SK-N-SH (cell line): ENCODE data around the gene MTCP1. TPM values are rescaled to one million over a fixed set of nuclear protein-coding genes. Genes with fewer than 3 reads are reported as not detected.
A peak's percentile ranks its signal among the peaks of the same experiment; 100 is the strongest.

Experiments
- CTCF ChIA-PET: fragments of 300-600, 350-600 bp; formaldehyde crosslinking; extraction: SDS; loops from one replicate; lab custom pipeline; 2021; lab: Yijun Ruan, JAX
- POLR2A ChIA-PET: fragments of 350-600 bp; sonication (Branson Sonifier 250); formaldehyde crosslinking; extraction: SDS; loops from one replicate; lab custom pipeline; 2020; ENCODE audit warnings: antibody characterized with exemption, inconsistent platforms; lab: Yijun Ruan, JAX
- DNase-seq: peaks from one replicate; pipeline ENCODE4 v3.0.0; 2012
- H2AFZ ChIP-seq: fragments of 200-600 bp; sonication (generic); 2 replicates; pipeline ENCODE4 v1.8.1; 2016; ENCODE audit warnings: antibody characterized with exemption, mild to moderate bottlenecking, low read depth
- H3F3A ChIP-seq: fragments of 200-600 bp; sonication (generic); replicated peaks from 2 replicates; pipeline ENCODE3; 2016; ENCODE audit warnings: antibody characterized with exemption, mild to moderate bottlenecking; ENCODE audit not compliant: insufficient read depth
- H3K27ac ChIP-seq, 2 experiments: fragments of 200-500 bp in 1 of 2; fragments of 200-600 bp in 1 of 2; sonication (Bioruptor generic) in 1 of 2; sonication (generic), shearing (Covaris generic) in 1 of 2; 2 replicates each; pipeline versions ENCODE4 v1.5.1 to v1.6.1; 2014 to 2016; ENCODE audit warnings: low read depth in 2 of 2, inconsistent platforms in 1 of 2, low read length in 1 of 2, mild to moderate bottlenecking in 1 of 2, mixed read lengths in 1 of 2
- H3K27me3 ChIP-seq: fragments of 200-600 bp; sonication (generic), shearing (Covaris generic); 2 replicates; pipeline ENCODE4 v1.6.1; 2016; ENCODE audit warnings: mixed run types; ENCODE audit not compliant: insufficient read depth
- H3K36me3 ChIP-seq, 2 experiments: fragments of 200-500 bp in 1 of 2; fragments of 200-600 bp in 1 of 2; sonication (Bioruptor generic) in 1 of 2; sonication (generic) in 1 of 2; replicated peaks in 1 of 2; 2 replicates each; pipeline versions ENCODE3 to v1.5.1; 2014 to 2016; ENCODE audit warnings: low read length in 1 of 2, mild to moderate bottlenecking in 1 of 2; ENCODE audit not compliant: insufficient read depth in 2 of 2, control insufficient read depth in 1 of 2
- H3K4me1 ChIP-seq, 2 experiments: fragments of 200-500 bp in 1 of 2; fragments of 200-600 bp in 1 of 2; sonication (Bioruptor generic) in 1 of 2; sonication (generic), shearing (Covaris generic) in 1 of 2; 2 replicates each; pipeline versions ENCODE4 v1.5.1 to v1.6.1; 2014 to 2016; ENCODE audit warnings: low read depth in 1 of 2, low read length in 1 of 2, mixed run types in 1 of 2; ENCODE audit not compliant: insufficient read depth in 2 of 2, control insufficient read depth in 1 of 2
- H3K4me2 ChIP-seq: fragments of 200-600 bp; sonication (generic), shearing (Covaris generic); 2 replicates; pipeline ENCODE4 v1.6.1; 2017; ENCODE audit warnings: mixed run types
- H3K4me3 ChIP-seq, 2 experiments: fragments of 200-500 bp in 1 of 2; fragments of 200-600 bp in 1 of 2; sonication (Bioruptor generic) in 1 of 2; sonication (generic), shearing (Covaris generic) in 1 of 2; 2 replicates each; pipeline versions ENCODE4 v1.5.1 to v1.8.1; 2014 to 2016; ENCODE audit warnings: low read depth in 2 of 2, inconsistent platforms in 1 of 2, low read length in 1 of 2, mild to moderate bottlenecking in 1 of 2, mixed read lengths in 1 of 2, moderate library complexity in 1 of 2
- H3K79me2 ChIP-seq: fragments of 200-600 bp; sonication (generic); 2 replicates; pipeline ENCODE4 v1.8.1; 2017; ENCODE audit warnings: mild to moderate bottlenecking; ENCODE audit not compliant: insufficient read depth
- H3K9ac ChIP-seq: fragments of 200-600 bp; sonication (generic); 2 replicates; pipeline ENCODE4 v1.6.1; 2017; ENCODE audit warnings: mixed run types
- H3K9me2 ChIP-seq: fragments of 200-600 bp; sonication (generic); 2 replicates; pipeline ENCODE4 v1.6.1; 2017; ENCODE audit warnings: mixed run types
- H3K9me3 ChIP-seq: fragments of 200-600 bp; sonication (generic); 2 replicates; pipeline ENCODE4 v1.6.1; 2017; ENCODE audit warnings: mixed run types, mild to moderate bottlenecking, moderate library complexity
- H4K20me1 ChIP-seq: fragments of 200-600 bp; sonication (generic); 2 replicates; pipeline ENCODE4 v1.6.1; 2017; ENCODE audit warnings: mild to moderate bottlenecking, mixed run types; ENCODE audit not compliant: insufficient read depth
- ELF1 ChIP-seq: IDR thresholded peaks from 2 replicates; pipeline ENCODE4 v1.4.0; 2012
- EP300 ChIP-seq, 2 experiments: IDR thresholded peaks; 2 replicates each; pipeline versions ENCODE4 v1.4.0 to v1.6.1; 2012; ENCODE audit warnings: borderline replicate concordance in 1 of 2, low read depth in 1 of 2, low read length in 1 of 2
- FOSL2 ChIP-seq: IDR thresholded peaks from 2 replicates; pipeline ENCODE4 v1.4.0; 2012; ENCODE audit warnings: low read depth, mild to moderate bottlenecking, moderate library complexity, borderline replicate concordance
- JUND ChIP-seq: IDR thresholded peaks from 2 replicates; pipeline ENCODE4 v1.4.0; 2012
- MXI1 ChIP-seq: IDR thresholded peaks from 2 replicates; pipeline ENCODE4 v1.6.1; 2012; ENCODE audit warnings: mild to moderate bottlenecking, low read depth, low read length, improper control_type of control experiment
- NRF1 ChIP-seq: IDR thresholded peaks from 2 replicates; pipeline ENCODE4 v1.6.1; 2012; ENCODE audit warnings: low read depth, mild to moderate bottlenecking, low read length
- POLR2AphosphoS5 ChIP-seq: IDR thresholded peaks from 2 replicates; pipeline ENCODE4 v1.6.1; 2012; ENCODE audit warnings: low read depth, low read length
- RAD21 ChIP-seq: IDR thresholded peaks from 2 replicates; pipeline ENCODE4 v1.6.1; 2012; ENCODE audit warnings: mild to moderate bottlenecking, low read length
- RFX5 ChIP-seq: IDR thresholded peaks from 2 replicates; pipeline ENCODE4 v1.6.1; 2012; ENCODE audit warnings: mild to moderate bottlenecking, improper control_type of control experiment, low read length
- RXRA ChIP-seq: IDR thresholded peaks from 2 replicates; pipeline ENCODE4 v1.4.0; 2012; ENCODE audit warnings: low read depth, mild to moderate bottlenecking, borderline replicate concordance
- SMC3 ChIP-seq: IDR thresholded peaks from 2 replicates; pipeline ENCODE4 v1.6.1; 2012; ENCODE audit warnings: low read depth, low read length, improper control_type of control experiment
- TAF1 ChIP-seq: IDR thresholded peaks from 2 replicates; pipeline ENCODE4 v1.6.1; 2012; ENCODE audit warnings: low read depth, mild to moderate bottlenecking, low read length, moderate library complexity, borderline replicate concordance
- YY1 ChIP-seq: IDR thresholded peaks from 2 replicates; pipeline ENCODE4 v1.4.0; 2012; ENCODE audit warnings: low read depth, mild to moderate bottlenecking
- WGBS: methylation state at CpG from one replicate; pipeline ENCODE4 v1.1.6; 2017; ENCODE audit warnings: low lambda C conversion rate; 5-methylcytosine and 5-hydroxymethylcytosine counted together
- polyA plus RNA-seq, 3 experiments: library from polyadenylated mRNA; depleted of rRNA; stranded (reverse); fragments of >200 nt; gene quantifications; 2 replicates each; pipeline ENCODE4 v1.2.3, GENCODE V29; 2012
- TF ChIP-seq, protein P1 (sequence below): fragments of 200-600 bp; sonication (generic); IDR thresholded peaks from 2 replicates; pipeline ENCODE4 v1.6.1; 2017; ENCODE audit warnings: antibody characterized with exemption, mild to moderate bottlenecking, moderate library complexity
- TF ChIP-seq, protein P2 (sequence below): IDR thresholded peaks from 2 replicates; pipeline ENCODE4 v1.4.0; 2012; ENCODE audit warnings: low read depth
- TF ChIP-seq, protein P3 (sequence below): IDR thresholded peaks from 2 replicates; pipeline ENCODE4 v1.4.0; 2012; ENCODE audit warnings: low read depth, borderline replicate concordance
- TF ChIP-seq, protein P4 (sequence below): fragments of 150-350 bp; IDR thresholded peaks from 2 replicates; pipeline ENCODE4 v1.6.1; 2016; ENCODE audit warnings: mild to moderate bottlenecking, low read depth, low read length

Gene MTCP1, protein sequence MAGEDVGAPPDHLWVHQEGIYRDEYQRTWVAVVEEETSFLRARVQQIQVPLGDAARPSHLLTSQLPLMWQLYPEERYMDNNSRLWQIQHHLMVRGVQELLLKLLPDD
- 3.7 and 4.9 TPM in 2 replicates for polyA plus RNA-seq (2012; rRNA removed)
- polyA plus RNA-seq (2012; cell fraction: cytosol; rRNA removed), result 3.6 and 11.9 TPM in 2 replicates
- polyA plus RNA-seq (2012; cell fraction: nucleus; rRNA removed), result 8.2 and 16.0 TPM in 2 replicates

DNA sequence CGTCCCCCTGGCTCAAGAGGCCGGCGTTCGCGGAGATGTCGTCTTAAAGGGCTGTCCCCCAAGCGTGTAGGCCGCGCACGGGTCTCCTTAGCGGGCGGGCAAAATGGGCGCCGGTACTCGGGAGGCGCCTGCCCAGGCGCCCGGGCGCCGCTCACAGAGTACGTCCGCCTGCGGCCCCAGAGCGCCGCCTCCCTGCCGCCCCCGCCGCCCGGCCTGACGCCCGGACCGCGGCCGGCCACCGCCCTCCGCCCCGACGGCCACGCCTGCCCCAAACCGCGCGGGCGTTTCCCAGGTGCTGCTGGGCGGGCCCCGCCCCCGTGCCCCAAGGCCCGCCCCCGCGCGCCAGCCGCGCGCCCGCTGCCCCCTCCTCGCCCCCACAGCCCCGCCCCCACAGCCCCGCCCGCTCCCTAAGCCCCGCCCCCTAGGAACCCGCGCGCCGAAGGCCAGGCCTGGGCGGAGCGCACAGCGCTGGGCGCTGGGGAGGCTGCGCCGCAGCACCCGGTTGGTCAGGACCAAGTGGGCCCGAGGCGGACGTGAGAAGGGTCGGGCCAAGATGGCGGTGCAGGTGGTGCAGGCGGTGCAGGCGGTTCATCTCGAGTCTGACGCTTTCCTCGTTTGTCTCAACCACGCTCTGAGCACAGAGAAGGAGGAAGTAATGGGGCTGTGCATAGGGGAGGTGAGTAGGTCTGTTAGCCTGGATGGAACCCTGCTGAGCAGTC, at the start of gene MTCP1, which contains the start of the genes BRCC3 and CMC4:
Gene MTCP1, minus strand, starts transcription at position 162 of the 719 bp plus-strand sequence. CDS start 5,126 bp downstream, outside the sequence.
Gene BRCC3, plus strand, starts transcription at position 534 of the 719 bp plus-strand sequence. Its CDS starts 20 bp downstream, at position 554.
Gene CMC4, minus strand, starts transcription at position 162 of the 719 bp plus-strand sequence. CDS start 7,113 bp downstream, outside the sequence.
- CTCF ChIA-PET, result interaction anchor here (6.9 kb wide), 1 partner anchor 14 kb away, joined by 35 read pairs; no protein-coding TSS in a partner anchor
- peaks cover 43% of the 10 kb centered on the region for H3K79me2 ChIP-seq
- TF ChIP-seq EP300 (IDR thresholded peaks at IDR 0.05; ENCODE audit: borderline replicate concordance in 1 of 2, low read depth in 1 of 2, low read length in 1 of 2) (no peak), SMC3 (no peak), YY1 (peak; percentile 83), TAF1 (peak; percentile 87), POLR2AphosphoS5 (peak; percentile 67), ELF1 (no peak), MXI1 (peak; percentile 44; the same call in 1 of the 2 replicates), NRF1 (peak; percentile 57)
- TF ChIP-seq, protein P1, sequence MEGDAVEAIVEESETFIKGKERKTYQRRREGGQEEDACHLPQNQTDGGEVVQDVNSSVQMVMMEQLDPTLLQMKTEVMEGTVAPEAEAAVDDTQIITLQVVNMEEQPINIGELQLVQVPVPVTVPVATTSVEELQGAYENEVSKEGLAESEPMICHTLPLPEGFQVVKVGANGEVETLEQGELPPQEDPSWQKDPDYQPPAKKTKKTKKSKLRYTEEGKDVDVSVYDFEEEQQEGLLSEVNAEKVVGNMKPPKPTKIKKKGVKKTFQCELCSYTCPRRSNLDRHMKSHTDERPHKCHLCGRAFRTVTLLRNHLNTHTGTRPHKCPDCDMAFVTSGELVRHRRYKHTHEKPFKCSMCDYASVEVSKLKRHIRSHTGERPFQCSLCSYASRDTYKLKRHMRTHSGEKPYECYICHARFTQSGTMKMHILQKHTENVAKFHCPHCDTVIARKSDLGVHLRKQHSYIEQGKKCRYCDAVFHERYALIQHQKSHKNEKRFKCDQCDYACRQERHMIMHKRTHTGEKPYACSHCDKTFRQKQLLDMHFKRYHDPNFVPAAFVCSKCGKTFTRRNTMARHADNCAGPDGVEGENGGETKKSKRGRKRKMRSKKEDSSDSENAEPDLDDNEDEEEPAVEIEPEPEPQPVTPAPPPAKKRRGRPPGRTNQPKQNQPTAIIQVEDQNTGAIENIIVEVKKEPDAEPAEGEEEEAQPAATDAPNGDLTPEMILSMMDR, result no peak
- TF ChIP-seq, protein P2, sequence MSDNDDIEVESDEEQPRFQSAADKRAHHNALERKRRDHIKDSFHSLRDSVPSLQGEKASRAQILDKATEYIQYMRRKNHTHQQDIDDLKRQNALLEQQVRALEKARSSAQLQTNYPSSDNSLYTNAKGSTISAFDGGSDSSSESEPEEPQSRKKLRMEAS, result peak; percentile 70; the same call in 1 of the 2 replicates

DNA sequence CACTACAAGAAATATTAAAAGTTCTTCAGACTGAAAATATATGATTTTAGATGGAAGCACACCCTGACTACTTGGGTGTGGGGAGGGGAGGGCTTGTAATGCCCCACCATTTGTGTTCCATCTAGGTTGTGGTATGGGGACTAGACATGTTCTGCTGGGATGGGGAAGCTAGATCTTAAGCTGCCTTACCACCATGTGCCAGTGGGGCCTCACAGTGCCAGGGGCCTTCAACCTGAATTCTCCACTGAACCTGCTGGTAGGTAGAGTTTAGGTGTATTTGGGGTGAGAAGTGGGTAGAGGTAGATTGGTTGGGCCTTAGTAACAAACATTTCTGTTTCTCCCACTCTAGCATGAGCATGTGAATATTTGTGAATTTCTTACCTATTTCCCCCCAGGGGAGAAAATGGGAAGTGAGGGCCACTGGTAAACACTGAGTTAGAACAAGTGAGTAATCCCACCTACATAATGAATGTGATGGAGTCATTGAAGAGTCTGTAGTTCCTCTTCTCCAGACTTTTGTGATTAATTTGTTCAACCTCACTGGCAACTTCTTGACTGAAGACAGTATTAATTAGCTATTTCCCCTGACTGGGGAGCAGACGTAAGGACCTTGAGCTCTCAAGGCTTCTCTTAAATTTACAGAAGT, 44.4 kb upstream of the MTCP1 start:
- H2AFZ ChIP-seq, result no peak overlapping the region
- no peak overlapping the region for H3K27ac ChIP-seq
- H3K4me1 ChIP-seq, result no peaks in the 10 kb centered on the region
- no peak overlapping the region for H3K4me3 ChIP-seq
- H3K27me3 ChIP-seq, result no peaks in the 10 kb centered on the region
- H3K9me3 ChIP-seq, result no peaks in the 10 kb centered on the region; the same call in 1 of the 2 replicates
- TF ChIP-seq JUND (no peak), FOSL2 (no peak), RAD21 (no peak), NRF1 (no peak), RXRA (no peak), SMC3 (no peak), TAF1 (no peak), RFX5 (no peak)
- TF ChIP-seq, protein P3, sequence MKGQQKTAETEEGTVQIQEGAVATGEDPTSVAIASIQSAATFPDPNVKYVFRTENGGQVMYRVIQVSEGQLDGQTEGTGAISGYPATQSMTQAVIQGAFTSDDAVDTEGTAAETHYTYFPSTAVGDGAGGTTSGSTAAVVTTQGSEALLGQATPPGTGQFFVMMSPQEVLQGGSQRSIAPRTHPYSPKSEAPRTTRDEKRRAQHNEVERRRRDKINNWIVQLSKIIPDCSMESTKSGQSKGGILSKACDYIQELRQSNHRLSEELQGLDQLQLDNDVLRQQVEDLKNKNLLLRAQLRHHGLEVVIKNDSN, result no peak
- TF ChIP-seq, protein P4, sequence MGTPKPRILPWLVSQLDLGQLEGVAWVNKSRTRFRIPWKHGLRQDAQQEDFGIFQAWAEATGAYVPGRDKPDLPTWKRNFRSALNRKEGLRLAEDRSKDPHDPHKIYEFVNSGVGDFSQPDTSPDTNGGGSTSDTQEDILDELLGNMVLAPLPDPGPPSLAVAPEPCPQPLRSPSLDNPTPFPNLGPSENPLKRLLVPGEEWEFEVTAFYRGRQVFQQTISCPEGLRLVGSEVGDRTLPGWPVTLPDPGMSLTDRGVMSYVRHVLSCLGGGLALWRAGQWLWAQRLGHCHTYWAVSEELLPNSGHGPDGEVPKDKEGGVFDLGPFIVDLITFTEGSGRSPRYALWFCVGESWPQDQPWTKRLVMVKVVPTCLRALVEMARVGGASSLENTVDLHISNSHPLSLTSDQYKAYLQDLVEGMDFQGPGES, result no peak
- TF ChIP-seq, protein P2, result no peak
- H4K20me1 ChIP-seq, result no peaks in the 10 kb centered on the region
- H3K36me3 ChIP-seq, result peaks cover 4 to 9% of the 10 kb centered on the region in 2 experiments
- no peak overlapping the region for H3K9ac ChIP-seq
- H3K9me2 ChIP-seq, result no peaks in the 10 kb centered on the region
- no peaks in the 10 kb centered on the region for H3F3A ChIP-seq
- 79% methylated on average over 1 of the region's 1 CpG for WGBS
- H3K4me2 ChIP-seq, result no peak overlapping the region
- ChIA-PET CTCF (interaction anchor here (1.0 kb wide), 1 partner anchor 29 kb away, joined by 3 read pairs; no protein-coding TSS in a partner anchor), POLR2A (no interaction called here)
- H3K79me2 ChIP-seq, result no peaks in the 10 kb centered on the region
- DNase-seq, result no peak

More for the DNA sequence above, at the start of gene MTCP1, which contains the start of the genes BRCC3 and CMC4:
- no peaks in the 10 kb centered on the region; a peak in 2 of 4 replicates for H3K4me1 ChIP-seq
- H3K4me2 ChIP-seq, result peak within 1 kb of the TSS; percentile 68
- H3F3A ChIP-seq, result peaks cover 5% of the 10 kb centered on the region
- H2AFZ ChIP-seq, result peak within 1 kb of the TSS; percentile 60; the same call in 1 of the 2 replicates
- DNase-seq, result peak; percentile 93
- peaks cover 0 to 10% of the 10 kb centered on the region in 2 experiments for H3K36me3 ChIP-seq
- H3K27ac ChIP-seq, result peak within 1 kb of the TSS; percentile 75 to 76
- H3K9ac ChIP-seq, result peak within 1 kb of the TSS; percentile 83
- no peaks in the 10 kb centered on the region for H3K27me3 ChIP-seq
- H4K20me1 ChIP-seq, result no peaks in the 10 kb centered on the region
- H3K9me3 ChIP-seq, result no peaks in the 10 kb centered on the region
- POLR2A ChIA-PET, result no interaction called here
- H3K9me2 ChIP-seq, result no peaks in the 10 kb centered on the region
- peak within 1 kb of the TSS; percentile 64 to 72 for H3K4me3 ChIP-seq
- 49% methylated on average over 17 of the region's 81 CpGs for WGBS
